ENCODE results near the gene C20orf144. TPM values are rescaled to one million over a fixed set of nuclear protein-coding genes. Genes with fewer than 3 reads are reported as not detected.

C20orf144 gene
- total and polyA plus RNA-seq, 2 experiments from 2014 or later = 0.26 to 0.66 TPM

- TF ChIP-seq EZH2phosphoT487 (IDR thresholded peaks at IDR 0.05; ENCODE audit: unreplicated experiment) = no peak
- TF ChIP-seq, protein P1, sequence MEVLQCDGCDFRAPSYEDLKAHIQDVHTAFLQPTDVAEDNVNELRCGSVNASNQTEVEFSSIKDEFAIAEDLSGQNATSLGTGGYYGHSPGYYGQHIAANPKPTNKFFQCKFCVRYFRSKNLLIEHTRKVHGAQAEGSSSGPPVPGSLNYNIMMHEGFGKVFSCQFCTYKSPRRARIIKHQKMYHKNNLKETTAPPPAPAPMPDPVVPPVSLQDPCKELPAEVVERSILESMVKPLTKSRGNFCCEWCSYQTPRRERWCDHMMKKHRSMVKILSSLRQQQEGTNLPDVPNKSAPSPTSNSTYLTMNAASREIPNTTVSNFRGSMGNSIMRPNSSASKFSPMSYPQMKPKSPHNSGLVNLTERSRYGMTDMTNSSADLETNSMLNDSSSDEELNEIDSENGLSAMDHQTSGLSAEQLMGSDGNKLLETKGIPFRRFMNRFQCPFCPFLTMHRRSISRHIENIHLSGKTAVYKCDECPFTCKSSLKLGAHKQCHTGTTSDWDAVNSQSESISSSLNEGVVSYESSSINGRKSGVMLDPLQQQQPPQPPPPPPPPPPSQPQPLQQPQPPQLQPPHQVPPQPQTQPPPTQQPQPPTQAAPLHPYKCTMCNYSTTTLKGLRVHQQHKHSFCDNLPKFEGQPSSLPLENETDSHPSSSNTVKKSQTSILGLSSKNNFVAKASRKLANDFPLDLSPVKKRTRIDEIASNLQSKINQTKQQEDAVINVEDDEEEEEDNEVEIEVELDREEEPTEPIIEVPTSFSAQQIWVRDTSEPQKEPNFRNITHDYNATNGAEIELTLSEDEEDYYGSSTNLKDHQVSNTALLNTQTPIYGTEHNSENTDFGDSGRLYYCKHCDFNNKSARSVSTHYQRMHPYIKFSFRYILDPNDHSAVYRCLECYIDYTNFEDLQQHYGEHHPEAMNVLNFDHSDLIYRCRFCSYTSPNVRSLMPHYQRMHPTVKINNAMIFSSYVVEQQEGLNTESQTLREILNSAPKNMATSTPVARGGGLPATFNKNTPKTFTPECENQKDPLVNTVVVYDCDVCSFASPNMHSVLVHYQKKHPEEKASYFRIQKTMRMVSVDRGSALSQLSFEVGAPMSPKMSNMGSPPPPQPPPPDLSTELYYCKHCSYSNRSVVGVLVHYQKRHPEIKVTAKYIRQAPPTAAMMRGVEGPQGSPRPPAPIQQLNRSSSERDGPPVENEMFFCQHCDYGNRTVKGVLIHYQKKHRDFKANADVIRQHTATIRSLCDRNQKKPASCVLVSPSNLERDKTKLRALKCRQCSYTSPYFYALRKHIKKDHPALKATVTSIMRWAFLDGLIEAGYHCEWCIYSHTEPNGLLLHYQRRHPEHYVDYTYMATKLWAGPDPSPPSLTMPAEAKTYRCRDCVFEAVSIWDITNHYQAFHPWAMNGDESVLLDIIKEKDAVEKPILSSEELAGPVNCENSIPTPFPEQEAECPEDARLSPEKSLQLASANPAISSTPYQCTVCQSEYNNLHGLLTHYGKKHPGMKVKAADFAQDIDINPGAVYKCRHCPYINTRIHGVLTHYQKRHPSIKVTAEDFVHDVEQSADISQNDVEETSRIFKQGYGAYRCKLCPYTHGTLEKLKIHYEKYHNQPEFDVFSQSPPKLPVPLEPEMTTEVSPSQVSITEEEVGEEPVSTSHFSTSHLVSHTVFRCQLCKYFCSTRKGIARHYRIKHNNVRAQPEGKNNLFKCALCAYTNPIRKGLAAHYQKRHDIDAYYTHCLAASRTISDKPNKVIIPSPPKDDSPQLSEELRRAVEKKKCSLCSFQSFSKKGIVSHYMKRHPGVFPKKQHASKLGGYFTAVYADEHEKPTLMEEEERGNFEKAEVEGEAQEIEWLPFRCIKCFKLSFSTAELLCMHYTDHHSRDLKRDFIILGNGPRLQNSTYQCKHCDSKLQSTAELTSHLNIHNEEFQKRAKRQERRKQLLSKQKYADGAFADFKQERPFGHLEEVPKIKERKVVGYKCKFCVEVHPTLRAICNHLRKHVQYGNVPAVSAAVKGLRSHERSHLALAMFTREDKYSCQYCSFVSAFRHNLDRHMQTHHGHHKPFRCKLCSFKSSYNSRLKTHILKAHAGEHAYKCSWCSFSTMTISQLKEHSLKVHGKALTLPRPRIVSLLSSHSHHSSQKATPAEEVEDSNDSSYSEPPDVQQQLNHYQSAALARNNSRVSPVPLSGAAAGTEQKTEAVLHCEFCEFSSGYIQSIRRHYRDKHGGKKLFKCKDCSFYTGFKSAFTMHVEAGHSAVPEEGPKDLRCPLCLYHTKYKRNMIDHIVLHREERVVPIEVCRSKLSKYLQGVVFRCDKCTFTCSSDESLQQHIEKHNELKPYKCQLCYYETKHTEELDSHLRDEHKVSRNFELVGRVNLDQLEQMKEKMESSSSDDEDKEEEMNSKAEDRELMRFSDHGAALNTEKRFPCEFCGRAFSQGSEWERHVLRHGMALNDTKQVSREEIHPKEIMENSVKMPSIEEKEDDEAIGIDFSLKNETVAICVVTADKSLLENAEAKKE (CRISPR knock-in tag; IDR thresholded peaks at IDR 0.05) = no peak
- TF ChIP-seq CTCF (conservative IDR thresholded peaks at IDR 0.05; ENCODE audit: low read depth in 2 of 2) = no peak
- TF ChIP-seq ZNF114 (CRISPR knock-in tag; IDR thresholded peaks at IDR 0.05) = no peak
- no peak for TF ChIP-seq EZH2 (IDR thresholded peaks at IDR 0.05; ENCODE audit: low read depth, unreplicated experiment)
- no peak for TF ChIP-seq STAT1 (IDR thresholded peaks at IDR 0.05; ENCODE audit: unreplicated experiment)
- TF ChIP-seq NANOG (IDR thresholded peaks at IDR 0.05; ENCODE audit: borderline replicate concordance) = no peak
- TF ChIP-seq, protein P2, sequence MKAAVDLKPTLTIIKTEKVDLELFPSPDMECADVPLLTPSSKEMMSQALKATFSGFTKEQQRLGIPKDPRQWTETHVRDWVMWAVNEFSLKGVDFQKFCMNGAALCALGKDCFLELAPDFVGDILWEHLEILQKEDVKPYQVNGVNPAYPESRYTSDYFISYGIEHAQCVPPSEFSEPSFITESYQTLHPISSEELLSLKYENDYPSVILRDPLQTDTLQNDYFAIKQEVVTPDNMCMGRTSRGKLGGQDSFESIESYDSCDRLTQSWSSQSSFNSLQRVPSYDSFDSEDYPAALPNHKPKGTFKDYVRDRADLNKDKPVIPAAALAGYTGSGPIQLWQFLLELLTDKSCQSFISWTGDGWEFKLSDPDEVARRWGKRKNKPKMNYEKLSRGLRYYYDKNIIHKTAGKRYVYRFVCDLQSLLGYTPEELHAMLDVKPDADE (IDR thresholded peaks at IDR 0.05) = no peak
- TF ChIP-seq CREB1 (CRISPR knock-in tag; IDR thresholded peaks at IDR 0.05; ENCODE audit: low read depth) = no peak
- TF ChIP-seq ZNF331 (CRISPR knock-in tag; IDR thresholded peaks at IDR 0.05; ENCODE audit: low read depth) = no peak
- no peak for TF ChIP-seq JUNB (IDR thresholded peaks at IDR 0.05; ENCODE audit: unreplicated experiment)
- no peak for TF ChIP-seq POLR2AphosphoS5 (IDR thresholded peaks at IDR 0.05; ENCODE audit: low read depth)
- TF ChIP-seq REST (IDR thresholded peaks at IDR 0.05; ENCODE audit: unreplicated experiment) = no peak
- H3K4me3 Mint-ChIP-seq = no peak overlapping the region
- H3F3A ChIP-seq (replicated peaks; ENCODE audit: low read depth) = no peaks in the 10 kb centered on the region
- DNase-seq (ENCODE audit: low spot score) (no peak), ATAC-seq (no peak)
- no peak overlapping the region for H3K27ac ChIP-seq (ENCODE audit: low read depth)
- no peaks in the 10 kb centered on the region for H4K20me1 ChIP-seq (replicated peaks; ENCODE audit: insufficient read depth)
- H3K4me3 ChIP-seq = no peak overlapping the region
- no peak overlapping the region for H3K27ac Mint-ChIP-seq
- peaks cover 7% of the 10 kb centered on the region for H3K27me3 Mint-ChIP-seq (ENCODE audit: insufficient read depth, low read depth, poor library complexity)
- H3K36me3 ChIP-seq (ENCODE audit: insufficient read depth) = no peaks in the 10 kb centered on the region
- no peaks in the 10 kb centered on the region; the same call in 2 of the 3 replicates for H3K9me3 Mint-ChIP-seq
- H2AFZ ChIP-seq = no peak overlapping the region
- peaks cover 16% of the 10 kb centered on the region; the same call in 2 of the 3 replicates for H3K4me1 Mint-ChIP-seq
- no peak overlapping the region for H3K4me2 ChIP-seq
- H3K79me2 ChIP-seq (replicated peaks; ENCODE audit: insufficient read depth) = no peaks in the 10 kb centered on the region
- H3K4me1 ChIP-seq (ENCODE audit: insufficient read depth) = no peaks in the 10 kb centered on the region; the same call in 1 of the 2 replicates
- no peaks in the 10 kb centered on the region; the same call in 2 of the 3 replicates for H3K36me3 Mint-ChIP-seq (ENCODE audit: low read depth)
- H3K27me3 ChIP-seq (ENCODE audit: insufficient read depth) = no peaks in the 10 kb centered on the region
- H3K9me2 ChIP-seq (ENCODE audit: insufficient read depth) = no peaks in the 10 kb centered on the region
These were observed 7.0 kb upstream of the C20orf144 start for GRCh38 chr20:33655164-33655563.
